NCI-H524 (cell line): ENCODE results near the gene MYL12A.

ENCODE experiments used
- DNase-seq, 2 experiments: peaks; one replicate each; lab custom pipeline; 2025; lab: John Stamatoyannopoulos, UW

MYL12A gene

GRCh38 chr18:3283253-3283863 is 35.8 kb downstream of the MYL12A start:
- DNase-seq = no peak

- DNase-seq = peak; percentile 24 to 76
These were observed 36.3 kb downstream of the MYL12A start for GRCh38 chr18:3283908-3284307.

- DNase-seq = no peak
These were observed 36.9 kb downstream of the MYL12A start for GRCh38 chr18:3284501-3284900.

- DNase-seq = no peak
These were observed 38.6 kb downstream of the MYL12A start for GRCh38 chr18:3286159-3286558.

- DNase-seq = no peak
These were observed 45.8 kb downstream of the MYL12A start for GRCh38 chr18:3293196-3293951.

- no peak for DNase-seq
These were observed 47.0 kb downstream of the MYL12A start for GRCh38 chr18:3294435-3295080.

- DNase-seq = peak; percentile 74 to 86
These were observed 49.7 kb downstream of the MYL12A start for GRCh38 chr18:3297025-3297984.

- DNase-seq = no peak
These were observed 57.2 kb downstream of the MYL12A start for GRCh38 chr18:3304832-3305231.

- no peak for DNase-seq
These were observed 57.8 kb downstream of the MYL12A start for GRCh38 chr18:3305354-3305762.
